GM21717 (cell line): ENCODE data around the gene LCK.
"Not testable (repeated sequence)": the region's sequence is repeated elsewhere in the genome, so short reads cannot be mapped to it uniquely, and the experiment has no call there.

ENCODE experiments used
- ATAC-seq: cut with Tn5 transposase; IDR thresholded peaks from one replicate; pipeline ENCODE4 v1.9.1; 2021; ENCODE audit warnings: mild to moderate bottlenecking, moderate library complexity; ENCODE audit not compliant: unreplicated experiment

LCK gene

DNA sequence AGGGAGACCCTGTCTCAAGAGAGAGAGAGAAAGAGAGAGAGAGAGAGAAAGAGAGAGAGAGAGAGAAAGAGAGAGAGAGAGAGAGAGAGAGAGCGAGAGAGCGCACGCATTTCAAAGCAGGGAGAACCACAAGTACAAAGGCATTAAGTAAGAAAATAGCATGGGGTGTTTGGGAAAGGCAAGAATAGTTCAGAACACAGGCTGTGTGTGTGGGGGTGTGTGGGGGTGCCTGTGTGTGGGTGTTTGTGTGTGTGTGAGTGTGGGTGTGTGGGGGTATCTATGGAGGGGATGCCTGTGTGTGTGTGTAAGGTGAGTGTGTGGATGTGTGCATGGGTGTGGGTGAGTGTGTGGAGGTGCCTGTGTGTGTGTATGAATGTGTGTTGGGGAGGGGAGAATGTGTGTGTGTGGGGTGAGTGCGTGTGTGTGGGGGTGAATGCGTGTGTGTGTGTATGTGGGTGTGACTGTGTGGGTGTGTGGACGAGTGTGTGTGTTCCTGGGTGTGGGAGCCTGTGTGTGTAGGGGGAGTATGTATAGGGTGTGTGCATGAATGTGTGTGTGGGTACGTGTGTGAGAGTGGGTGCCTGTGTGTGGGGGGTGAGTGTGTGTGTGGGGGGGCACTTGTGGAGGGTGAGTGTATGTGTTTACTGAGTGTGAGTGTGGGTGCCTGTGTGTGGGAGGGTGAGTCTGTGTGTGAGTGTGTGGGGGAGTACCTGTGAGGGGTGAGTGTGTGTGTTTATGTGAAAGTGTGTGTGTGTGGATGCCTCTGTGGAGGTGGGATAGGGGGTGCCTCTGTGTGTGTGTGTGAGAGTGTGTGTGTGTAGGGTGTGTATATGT is 21.7 kb downstream of the LCK start:
- ATAC-seq: no peak

GRCh38 chr1:32273391-32274208 is 22.5 kb downstream of the LCK start:
- ATAC-seq: no peak

DNA sequence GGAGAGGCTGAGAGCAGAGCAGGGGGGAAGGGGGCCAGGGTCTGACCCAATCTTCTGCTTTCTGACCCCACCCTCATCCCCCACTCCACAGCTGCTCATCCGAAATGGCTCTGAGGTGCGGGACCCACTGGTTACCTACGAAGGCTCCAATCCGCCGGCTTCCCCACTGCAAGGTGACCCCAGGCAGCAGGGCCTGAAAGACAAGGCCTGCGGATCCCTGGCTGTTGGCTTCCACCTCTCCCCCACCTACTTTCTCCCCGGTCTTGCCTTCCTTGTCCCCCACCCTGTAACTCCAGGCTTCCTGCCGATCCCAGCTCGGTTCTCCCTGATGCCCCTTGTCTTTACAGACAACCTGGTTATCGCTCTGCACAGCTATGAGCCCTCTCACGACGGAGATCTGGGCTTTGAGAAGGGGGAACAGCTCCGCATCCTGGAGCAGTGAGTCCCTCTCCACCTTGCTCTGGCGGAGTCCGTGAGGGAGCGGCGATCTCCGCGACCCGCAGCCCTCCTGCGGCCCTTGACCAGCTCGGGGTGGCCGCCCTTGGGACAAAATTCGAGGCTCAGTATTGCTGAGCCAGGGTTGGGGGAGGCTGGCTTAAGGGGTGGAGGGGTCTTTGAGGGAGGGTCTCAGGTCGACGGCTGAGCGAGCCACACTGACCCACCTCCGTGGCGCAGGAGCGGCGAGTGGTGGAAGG is 23.7 kb downstream of the LCK start:
- no peak for ATAC-seq

GRCh38 chr1:32275424-32275823 is 24.4 kb downstream of the LCK start:
- no peak for ATAC-seq

DNA sequence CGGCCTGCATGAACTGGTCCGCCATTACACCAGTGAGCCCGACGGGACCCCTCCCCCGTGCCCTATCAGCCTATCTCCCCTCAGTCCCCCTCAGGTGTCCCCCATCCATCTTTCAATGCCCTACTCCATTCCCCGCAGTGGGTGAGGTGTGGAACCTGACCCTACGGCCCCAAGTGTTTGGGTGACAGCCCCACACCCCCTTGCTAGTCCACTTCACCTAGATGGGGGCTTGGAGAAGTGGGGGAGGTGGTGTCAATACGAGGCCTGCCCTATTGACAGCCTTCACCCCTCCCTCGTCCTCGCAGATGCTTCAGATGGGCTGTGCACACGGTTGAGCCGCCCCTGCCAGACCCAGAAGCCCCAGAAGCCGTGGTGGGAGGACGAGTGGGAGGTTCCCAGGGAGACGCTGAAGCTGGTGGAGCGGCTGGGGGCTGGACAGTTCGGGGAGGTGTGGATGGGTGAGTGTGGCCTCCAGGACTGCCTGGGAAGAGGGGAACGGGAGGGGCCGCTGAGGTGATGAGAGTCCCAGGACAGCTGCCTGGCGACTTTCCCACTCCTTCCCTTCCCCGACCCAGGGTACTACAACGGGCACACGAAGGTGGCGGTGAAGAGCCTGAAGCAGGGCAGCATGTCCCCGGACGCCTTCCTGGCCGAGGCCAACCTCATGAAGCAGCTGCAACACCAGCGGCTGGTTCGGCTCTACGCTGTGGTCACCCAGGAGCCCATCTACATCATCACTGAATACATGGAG is 25.1 kb downstream of the LCK start:
- ATAC-seq: no peak

DNA sequence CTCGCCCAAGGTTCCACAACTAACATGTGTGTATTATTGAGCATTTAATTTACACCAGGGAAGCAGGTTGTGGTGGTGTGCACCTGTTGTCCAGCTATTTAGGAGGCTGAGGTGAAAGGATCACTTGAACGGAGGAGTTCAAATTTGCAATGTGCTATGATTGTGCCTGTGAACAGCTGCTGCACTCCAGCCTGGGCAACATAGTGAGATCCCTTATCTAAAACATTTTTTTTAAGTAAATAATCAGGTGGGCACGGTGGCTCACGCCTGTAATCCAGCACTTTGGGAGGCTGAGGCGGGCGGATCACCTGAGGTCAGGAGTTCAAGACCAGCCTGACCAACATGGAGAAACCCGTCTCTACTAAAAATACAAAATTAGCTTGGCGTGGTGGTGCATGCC is 33.7 kb downstream of the LCK start:
- ATAC-seq: not testable (repeated sequence)

GRCh38 chr1:32285658-32286057 is 34.6 kb downstream of the LCK start:
- no peak for ATAC-seq

GRCh38 chr1:32286763-32287162 is 35.7 kb downstream of the LCK start:
- ATAC-seq: no peak

DNA sequence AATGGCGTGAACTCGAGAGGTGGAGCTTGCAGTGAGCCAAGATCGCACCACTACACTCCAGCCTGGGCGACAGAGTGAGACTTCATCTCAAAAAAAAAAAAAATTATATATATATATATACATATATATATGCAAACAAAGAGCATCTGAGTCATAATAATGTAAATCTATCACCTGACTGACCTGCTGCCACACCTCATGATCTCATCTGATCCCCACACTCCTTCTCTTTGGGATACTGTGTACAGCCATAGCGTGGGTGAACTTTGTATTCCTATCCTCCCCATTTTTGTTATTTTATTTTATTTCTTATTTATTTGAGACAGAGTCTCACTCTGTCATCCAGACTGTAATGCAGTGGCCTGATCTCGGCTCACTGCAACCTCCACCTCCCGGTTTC is 38.2 kb downstream of the LCK start:
- ATAC-seq: no peak

- no peak for ATAC-seq
Observed at GRCh38 chr1:32291145-32291707, 40.2 kb downstream of the LCK start.

- peak; percentile 95 for ATAC-seq
Observed at GRCh38 chr1:32291708-32292538, 40.9 kb downstream of the LCK start, which contains the start of gene HDAC1. Gene HDAC1 (plus strand): TSS chr1:32292083. CDS start chr1:32292170, 87 bp downstream.

GRCh38 chr1:32298211-32298610 is 47.1 kb downstream of the LCK start:
- ATAC-seq: not testable (repeated sequence)

DNA sequence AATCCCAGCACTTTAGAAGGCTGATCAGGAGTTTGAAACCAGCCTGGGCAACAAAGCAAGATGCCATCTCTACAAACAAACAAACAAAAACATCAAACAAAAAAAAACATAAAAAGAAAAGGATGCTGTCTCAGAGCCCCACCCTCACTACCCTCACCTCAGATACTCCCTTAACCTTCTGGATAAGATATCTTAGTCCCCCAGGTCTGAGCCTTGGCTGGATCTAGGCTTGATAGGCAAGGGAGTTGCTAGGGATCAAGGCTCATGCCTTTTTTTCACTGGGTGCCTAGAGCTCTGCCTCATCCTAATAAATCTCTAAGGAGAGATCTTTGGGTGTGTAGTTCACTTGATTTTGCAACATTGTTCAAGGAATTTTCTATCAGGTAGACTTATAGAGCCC is 48.3 kb downstream of the LCK start:
- ATAC-seq: no peak

DNA sequence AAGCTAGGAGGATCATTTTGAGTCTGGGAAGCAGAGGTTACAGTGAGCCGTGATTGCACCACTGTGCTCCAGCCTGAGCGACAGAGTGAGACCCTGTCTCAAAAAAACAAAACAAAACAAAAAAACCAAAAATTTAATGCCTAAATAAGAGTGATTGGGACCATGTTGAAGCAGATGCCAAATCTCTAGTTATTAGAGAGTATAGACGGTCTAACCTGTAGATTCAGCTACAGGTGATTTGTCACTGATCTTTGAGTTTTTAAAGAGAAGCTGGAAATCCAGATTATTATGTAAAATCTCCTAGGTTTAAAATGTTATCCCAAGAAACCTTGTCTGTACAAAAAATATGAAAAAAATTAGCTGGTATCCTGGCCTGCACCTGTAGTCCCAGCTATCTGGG is 52.3 kb downstream of the LCK start:
- no peak for ATAC-seq

- no peak for ATAC-seq
Observed at GRCh38 chr1:32303997-32304622, 53.0 kb downstream of the LCK start.

GRCh38 chr1:32305310-32305709 is 54.2 kb downstream of the LCK start:
- no peak for ATAC-seq

GRCh38 chr1:32307324-32307723 is 56.3 kb downstream of the LCK start:
- ATAC-seq: no peak

- no peak for ATAC-seq
Observed at GRCh38 chr1:32309960-32310359, 58.9 kb downstream of the LCK start.
